ENCODE results near the gene CKAP2L.
"Not testable (repeated sequence)": the region's sequence is repeated elsewhere in the genome, so short reads cannot be mapped to it uniquely, and the experiment has no call there.

CKAP2L gene

DNA sequence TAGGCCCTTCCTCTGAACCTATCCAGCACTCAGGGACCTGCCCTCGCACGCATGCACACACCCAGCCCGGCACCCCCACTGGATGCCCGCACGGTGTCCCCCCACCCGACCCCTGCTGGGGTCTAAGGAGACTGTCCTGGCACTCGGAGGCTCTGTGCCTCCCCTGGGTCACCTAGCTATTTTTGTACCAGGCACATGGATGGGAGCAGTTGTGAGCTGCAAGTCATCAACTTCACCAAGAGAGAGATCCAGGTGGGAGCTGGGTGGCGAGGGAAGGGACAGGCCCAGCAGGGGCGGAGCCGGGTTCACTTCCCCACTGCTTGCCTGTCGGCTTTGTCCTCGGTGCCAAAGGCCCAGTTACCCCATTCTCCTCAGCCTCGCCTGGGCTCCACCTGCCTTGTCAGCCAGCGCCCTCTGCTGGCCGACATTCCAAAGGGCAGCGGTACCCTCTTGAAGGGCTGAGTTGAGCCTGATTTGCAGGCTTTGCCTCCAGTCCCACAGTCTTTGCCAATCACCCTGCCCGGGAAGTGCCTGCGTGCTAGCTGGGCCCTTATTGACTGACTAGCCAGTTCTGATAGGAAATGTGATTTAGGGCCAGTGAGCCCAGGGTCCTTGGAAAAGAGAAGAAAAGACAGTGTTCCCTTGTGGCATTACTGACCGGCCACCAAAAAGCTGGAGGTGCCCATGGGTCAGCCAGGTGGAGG, 37.8 kb downstream of the CKAP2L start:
- peak; percentile 75 for DNase-seq

DNA sequence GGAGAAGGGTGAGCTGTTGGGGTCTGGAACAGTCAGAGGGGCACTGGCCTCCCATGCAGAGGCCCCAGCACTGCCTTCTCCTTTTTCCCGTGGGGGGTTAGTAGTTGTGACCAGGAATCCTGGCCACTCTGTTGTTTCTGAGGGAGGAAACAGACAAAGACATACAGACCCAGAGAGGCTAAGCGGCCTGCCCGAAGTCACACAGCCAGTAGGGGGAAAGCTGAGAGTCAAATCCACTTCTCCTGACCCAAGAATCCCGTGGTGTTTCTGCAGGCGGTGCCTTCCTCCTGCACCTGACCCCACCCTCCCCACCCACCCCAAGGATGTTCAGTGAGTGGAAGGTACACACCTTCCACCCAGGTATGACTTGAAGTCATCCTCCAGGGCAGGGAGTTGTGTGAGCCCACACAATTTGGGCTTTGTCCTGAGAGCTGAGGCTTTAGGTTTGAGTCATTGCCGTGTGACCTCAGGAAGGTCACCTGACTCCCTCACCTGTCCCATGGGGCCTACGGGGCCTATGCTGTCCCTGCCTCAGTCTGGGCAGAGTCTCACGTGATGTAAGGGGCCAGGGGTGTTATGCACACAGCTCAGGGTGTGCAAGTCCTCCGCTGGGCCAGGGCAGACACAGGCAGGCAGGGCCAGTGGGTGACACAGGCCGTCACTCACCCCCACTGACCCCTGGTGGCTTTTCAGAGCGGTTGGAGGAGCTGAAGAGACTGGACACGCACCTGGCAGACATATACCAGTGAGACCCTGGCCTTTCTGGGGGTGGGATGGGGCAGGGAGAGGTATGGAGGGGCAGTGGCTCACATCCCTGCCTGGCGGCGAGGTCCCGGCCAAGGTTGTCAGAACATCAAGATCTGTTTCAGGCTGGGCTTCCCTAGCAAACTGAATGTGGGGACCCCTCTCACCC, 38.6 kb downstream of the CKAP2L start:
- DNase-seq: no peak

DNA sequence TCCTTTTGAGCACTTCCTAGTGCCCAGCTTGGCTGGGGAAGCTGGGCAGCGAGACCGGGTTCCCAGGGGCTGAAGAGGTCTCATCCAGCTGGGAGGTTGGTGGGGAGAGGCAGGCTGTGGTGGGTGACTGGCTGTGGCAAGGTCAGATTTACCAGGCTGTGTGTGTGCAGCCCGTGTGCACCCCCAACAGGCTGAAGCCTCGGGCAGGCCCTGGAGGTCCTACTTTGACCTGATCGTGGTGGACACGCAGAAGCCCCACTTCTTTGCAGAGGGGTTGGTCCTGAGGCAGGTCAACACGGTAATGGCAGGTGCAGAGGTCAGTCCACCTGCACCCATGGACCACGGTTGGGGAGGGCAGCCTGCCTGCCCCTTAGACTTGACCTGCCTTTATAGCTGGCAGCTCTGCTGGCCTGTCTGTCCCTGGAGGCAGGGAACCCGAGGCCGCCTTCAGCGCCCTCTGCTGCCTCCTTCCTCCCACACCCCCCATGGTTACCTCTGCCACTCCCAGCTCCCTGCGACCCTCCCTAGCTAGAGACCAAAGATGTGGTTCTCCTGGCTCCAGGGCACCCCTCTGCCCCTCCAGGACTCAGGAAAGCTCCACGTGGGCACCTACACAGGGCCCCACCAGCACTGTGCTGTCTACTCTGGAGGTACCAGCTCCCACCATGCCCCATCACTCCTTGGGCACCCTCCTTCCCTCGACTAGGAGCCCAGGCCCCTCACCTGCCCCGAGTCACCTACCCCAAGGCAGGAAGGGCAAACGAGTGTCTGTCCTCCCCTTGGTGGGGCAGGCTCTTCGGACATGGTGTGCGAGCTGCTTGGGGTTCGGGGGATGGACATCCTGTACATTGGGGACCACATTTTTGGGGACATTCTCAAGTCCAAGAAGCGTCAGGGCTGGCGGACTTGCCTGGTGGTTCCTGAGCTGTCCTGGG, 39.6 kb downstream of the CKAP2L start:
- DNase-seq: no peak

DNA sequence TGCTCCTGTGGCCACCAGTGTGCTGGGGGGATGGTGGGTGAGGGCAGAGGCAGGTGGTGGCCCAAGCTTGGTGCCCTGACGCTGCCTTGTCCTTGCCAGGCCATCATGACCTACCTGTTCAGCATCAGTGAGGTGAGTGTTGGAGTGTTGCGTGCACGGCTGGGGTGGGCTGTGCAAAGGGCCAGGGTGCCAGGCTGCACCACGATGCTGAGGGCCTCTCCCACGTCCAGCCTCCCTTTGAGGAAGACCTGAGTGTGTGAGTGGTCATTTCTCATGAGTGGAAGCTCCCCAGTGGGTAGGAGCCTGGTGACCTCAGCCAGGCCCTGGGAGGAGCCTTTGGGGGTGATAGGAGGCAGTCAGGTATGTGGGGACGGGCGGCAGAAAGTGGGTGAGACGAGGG, 40.4 kb downstream of the CKAP2L start:
- DNase-seq: no peak

DNA sequence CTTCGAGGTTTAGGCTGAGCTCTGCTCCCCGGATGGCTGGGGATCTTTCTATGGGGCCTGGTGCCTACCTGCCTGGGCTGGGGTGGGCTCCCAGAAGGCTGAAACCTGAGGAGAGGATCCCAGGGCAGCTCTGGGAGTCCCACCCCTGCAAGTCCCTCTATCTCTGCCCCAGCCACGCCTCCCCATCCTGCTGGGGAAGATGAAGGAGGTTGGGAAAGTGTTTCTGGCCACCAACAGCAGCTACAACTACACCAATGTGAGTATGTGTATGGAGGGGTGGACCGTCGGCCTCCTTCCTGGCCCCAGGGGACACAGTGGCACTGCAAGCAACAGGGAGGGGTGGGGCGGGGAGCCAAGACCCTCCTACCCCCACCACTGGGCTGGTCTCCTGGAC, 40.9 kb downstream of the CKAP2L start:
- DNase-seq: no peak

DNA sequence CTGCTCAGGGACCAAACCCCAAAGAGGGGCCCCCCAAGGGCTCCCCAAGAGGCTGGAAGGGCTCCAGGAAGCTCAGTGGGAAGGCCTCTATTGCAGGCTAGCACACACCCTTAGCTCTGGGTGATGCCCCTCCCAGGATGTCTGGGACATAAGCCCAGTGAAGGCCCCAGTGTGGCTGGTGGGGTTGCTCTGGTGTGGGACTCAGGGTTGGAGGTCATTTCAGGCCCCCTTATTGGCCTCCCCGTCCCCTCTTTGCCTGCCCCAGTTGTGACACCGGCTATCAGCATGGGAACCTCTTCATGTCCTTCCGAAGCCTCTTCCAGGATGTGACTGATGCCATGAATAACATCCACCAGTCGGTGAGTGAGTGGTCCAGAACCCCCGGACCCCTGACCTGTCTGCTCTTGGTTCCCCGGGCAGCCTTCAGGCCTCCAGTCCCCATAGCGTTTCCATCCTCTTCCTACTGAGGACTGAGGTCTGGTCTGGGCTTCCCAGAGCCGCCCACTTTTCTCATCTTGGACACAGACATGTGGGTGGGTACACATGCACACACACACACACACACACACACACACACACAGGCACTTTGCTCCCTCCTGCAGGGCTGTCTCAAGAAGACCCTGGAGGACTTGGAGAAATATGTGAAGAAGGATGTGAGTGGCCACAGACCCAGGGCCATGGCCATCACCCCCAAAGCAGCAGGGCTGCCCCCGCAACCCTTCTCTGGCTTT, 41.4 kb downstream of the CKAP2L start:
- no peak for DNase-seq

DNA sequence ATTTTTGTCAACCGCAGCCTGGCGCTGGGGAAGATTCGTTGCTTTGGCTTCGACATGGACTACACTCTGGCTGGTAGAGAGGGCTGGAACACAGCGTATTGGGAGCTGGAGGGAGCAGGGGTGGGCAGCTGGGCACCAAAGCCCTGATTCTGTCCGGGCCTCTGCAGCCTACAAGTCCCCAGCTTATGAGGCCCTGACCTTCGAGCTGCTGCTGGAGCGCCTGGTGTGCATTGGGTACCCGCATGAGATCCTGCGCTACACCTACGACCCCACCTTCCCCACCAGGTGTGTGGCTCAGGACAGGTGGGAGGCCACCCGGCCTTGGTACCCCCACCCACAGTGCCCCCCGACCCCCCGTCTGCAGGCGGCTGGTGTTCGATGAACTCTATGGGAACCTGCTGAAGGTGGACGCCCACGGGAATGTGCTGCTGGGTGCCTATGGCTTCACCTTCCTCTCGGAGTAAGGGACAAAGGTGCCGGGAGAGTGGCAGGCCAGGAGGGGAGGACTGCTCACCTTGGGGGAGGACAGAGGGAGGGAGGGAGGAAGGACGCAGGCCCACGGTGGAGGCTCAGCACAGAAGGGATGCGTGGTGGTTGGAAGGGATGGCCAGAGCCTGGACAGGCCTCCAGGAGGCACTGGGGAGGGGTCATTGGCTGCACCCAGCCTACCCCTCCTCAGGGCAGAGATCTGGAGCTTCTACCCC, 42.4 kb downstream of the CKAP2L start:
- no peak for DNase-seq

DNA sequence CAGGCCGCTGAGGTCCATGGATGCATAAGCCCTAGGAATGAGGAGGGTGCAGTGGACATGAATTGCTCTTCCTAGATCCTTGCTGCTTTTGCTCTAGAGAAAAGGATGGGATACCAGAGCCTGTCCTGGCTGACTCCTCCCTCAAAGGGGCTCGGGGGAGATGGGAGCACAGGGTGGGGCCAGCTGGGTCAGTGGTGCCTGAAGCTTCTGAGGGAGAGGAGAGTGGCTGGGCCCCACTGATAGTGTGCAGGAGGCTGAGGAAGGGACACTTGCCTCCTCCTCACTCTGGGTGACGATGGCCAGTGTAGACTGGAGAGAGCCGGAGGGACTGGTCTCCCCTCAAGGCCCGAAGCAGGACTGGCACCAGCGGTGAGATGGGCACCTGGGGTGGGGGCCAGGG, 43.6 kb downstream of the CKAP2L start, which contains the start of gene NT5DC4:
Gene NT5DC4 (plus strand): TSS at position 236 of the 400 bp plus-strand sequence. CDS start 60 bp downstream, at position 296.
- DNase-seq: no peak

DNA sequence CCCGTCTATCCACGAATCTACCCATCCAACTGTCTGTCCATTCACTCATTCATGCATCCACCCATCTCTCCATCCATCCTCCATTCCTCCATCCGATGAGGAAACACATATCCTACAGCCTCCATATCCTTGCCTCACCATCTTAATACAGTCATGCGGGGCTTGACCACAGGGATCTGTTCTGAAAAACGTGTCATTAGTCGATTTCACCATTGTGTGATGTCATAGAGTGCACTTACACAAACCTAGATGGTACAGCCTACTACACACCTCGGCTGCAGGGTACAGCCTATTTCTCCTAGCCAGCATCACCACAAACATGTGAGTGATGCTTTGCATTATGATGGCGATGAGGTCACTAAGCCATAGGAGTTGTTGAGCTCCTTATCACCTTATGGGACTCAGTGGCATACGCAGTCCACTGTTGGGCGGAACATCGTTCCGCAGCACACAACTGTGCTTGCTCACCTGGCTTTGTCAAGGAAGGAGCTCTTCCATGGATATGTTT, 45.5 kb downstream of the CKAP2L start:
- DNase-seq: no peak

DNA sequence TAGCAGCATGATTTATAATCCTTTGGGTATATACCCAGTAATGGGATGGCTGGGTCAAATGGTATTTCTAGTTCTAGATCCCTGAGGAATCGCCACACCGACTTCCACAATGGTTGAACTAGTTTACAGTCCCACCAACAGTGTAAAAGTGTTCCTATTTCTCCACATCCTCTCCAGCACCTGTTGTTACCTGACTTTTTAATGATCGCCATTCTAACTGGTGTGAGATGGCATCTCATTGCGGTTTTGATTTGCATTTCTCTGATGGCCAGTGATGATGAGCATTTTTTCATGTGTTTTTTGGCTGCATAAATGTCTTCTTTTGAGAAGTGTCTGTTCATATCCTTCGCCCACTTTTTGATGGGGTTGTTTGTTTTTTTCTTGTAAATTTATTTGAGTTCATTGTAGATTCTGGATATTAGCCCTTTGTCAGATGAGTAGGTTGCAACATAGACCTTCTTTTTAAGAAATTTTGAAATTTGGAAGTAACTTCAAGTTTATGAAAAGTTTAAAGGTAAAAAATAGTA, 47.5 kb downstream of the CKAP2L start:
- not testable (repeated sequence) for DNase-seq

DNA sequence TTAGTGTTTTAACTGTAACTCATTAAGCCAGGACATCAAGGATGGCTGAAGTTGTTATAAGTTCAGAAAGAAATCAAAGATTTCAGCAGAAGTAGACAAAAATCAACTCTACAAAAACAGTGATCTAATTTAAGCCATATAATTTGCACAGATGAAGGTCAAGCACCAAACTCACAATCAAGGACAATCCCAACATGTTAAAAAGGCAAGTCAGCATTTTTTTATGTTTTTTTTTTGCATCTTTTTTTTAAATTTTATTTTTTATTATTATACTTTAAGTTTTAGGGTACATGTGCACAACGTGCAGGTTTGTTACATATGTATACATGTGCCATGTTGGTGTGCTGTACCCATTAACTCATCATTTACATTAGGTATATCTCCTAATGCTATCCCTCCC, 48.3 kb downstream of the CKAP2L start:
- DNase-seq: not testable (repeated sequence)

DNA sequence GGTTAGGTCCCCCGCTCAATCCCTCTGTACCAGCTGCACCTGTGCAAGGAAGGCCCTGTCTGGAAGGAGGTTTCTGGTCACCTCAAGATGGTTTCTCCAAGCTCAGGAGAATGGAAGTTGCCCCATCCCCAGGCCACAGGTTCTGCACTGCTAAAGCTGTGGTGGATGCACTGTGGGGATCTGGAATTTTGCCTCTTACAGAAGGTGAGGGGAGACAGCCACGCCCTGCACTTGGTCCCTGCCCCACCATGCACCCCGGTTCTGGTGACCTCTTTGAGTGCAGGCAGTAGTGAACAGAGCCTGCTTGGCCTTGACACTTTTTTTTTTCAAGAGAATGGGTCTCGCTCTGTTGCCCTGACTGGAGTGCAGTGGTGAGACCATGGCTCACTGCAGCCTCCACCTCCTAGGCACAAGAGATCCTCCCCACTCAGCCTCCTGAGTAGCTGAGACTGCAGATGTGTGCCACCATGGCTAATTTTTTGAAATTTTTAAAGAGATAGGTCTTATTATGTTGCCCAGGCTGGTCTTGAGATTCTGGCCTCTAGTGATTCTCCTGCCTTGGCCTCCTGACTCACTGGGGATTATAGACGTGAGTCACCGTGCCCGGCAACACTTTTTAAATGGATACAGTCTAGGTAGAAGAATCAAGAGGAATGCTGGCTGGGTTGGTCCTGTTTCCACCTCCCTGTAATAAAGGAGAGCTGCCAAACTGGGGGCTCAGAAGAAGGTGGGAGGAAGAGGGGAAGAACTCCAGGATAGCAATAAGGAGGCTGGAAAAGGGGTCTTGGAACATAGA, 49.4 kb downstream of the CKAP2L start:
- DNase-seq: no peak

DNA sequence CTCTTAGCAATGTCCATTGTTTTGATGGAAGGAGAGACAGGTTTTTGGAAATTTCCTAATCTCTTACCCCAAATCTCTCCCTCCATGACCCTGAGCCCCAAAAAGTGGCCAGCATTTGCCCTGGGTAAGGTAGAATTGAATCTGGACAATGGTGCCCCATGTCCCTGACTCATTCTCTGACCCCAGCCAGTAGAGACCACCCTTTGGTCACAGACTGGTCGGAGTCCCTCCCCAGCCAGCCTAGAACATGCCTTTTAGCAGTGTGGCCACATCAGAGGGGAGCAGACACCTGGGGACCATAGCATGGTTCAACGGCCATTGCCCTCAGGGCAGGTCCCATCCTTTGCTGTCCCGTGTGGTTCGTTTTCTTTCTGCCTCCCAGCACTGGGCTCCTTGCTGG, 50.1 kb downstream of the CKAP2L start:
- no peak for DNase-seq

DNA sequence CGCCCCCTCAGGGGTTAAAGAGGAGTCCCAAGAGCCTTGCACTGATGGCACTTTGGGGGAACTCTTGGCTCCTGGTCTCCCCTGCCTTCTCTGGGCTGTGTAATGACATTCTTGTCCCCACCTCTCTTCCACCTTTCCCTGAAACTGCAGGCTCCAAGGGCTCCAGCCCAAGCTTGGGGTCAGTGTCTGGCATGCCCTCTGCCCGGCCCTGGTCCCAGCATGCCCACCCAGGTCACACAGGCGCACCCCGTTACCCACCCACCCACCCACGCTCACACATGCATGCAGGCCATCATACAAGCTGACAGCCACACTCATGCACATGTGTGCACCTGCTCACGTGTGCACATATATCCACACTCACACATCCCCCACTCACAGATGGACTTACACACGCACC, 50.5 kb downstream of the CKAP2L start:
- no peak for DNase-seq

DNA sequence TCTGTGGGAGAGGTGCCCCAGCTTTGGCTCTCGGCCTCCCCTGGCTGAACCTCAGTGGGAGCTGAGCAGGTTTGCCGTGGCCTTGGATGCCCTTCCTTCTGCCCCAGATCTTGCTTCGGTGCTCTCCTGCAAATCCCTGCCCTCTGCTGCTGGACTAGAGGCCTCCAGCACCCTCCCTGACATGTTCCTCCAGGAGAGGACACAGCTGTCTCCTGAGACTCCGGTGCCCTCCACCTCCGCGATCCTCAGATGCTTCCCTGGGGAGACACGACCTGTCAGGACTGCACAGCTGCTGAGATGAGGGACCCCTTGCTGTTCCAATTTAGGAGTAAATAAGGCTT, 50.9 kb downstream of the CKAP2L start:
- DNase-seq: no peak

DNA sequence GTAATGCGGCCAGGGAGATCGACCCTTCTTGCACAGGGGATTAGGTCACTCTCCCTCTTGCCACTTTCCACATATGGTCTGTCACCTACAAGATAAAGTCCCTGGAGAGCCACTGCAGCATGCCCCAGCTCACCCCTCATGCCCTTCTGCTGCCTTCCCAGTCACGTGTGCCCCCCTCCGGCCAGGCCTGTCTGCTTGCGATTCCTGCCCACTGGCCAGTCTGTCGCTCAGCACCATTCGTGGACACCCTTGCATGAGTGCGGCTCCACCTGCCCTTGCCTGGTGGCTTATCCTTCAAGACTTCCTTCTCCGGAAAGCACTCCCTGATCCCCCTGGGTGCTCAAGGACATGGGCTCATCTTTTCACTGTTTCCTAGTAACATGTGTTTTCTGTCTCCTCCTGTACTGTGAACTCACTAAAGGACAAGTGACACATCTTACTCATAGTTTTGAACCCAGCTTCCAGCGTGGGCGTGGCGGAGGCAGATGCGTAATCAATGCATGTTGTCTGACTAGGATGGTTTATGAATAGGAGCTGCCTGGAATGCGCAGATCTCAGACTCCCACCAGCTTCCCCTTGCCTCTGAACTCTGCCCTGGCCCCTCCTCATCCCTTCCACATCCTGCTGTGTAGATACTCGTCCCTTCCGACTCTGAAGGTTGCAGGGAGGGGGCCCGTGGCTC, 51.4 kb downstream of the CKAP2L start:
- DNase-seq: no peak

DNA sequence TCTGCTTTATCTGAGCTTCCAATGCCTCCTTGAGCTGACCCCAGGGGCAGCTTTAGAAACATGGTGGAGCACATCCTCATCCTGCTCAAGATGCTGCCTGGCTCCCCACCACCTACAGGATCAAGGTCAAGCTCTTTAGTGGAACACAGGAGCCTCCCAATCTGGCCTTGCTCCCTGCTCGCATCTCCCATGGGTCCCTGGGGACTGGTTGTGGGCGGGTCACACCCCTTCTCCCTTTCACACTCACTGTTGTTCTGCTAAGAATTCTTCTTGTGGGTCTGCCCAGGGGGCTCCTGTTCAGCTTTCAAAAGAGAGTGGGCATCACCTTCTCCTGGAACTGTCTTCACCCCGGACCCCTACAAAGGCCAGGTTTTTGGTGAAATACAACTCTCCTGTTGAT, 51.9 kb downstream of the CKAP2L start:
- DNase-seq: no peak

DNA sequence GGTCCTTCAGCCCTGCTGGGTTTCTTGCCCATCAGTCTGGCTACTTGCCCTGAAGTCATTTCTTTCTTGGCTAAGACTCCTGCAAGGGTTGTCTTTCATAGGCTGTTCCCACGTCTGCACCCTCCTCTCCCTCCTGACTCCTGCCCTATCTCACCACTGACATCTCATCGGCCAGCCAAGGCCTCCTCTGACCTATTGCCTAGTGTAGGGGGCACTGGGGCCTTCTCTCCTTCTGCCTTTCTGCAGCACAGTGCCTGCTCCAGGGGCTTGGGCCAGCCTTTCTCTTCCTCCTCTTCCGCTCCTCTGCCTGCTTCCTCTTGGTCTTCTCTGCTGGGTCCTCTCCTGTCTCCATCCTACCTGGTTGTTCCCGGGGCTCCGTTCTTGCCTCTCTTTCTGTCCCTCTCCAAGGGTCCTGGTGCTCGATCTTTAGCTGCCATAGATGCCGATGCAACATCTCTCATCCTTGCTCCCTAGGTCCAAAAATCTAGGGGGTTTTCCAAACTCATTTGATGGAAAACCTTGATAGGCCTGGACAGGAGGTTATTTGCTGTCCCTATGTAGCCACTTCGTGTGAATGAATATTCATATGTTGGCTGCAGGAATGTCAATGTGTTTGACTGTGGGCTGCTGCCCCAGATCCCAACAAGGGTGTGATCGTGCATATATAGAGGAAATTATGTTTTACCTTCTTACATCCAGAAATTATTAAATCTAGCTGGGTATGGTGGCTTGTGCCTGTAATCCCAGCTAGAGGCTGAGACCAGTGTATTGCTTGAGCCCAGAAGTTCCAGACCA, 53.3 kb downstream of the CKAP2L start:
- DNase-seq: no peak

Data from right kidney (tissue), 1 donor.